Ammon's horn (tissue), 1 donor: ENCODE measurements around the gene TTR.

Source experiments
- DNase-seq: peaks from one replicate; pipeline ENCODE4 v3.0.0-alpha.2; 2016; ENCODE audit warnings: low spot score

The TTR gene

DNA sequence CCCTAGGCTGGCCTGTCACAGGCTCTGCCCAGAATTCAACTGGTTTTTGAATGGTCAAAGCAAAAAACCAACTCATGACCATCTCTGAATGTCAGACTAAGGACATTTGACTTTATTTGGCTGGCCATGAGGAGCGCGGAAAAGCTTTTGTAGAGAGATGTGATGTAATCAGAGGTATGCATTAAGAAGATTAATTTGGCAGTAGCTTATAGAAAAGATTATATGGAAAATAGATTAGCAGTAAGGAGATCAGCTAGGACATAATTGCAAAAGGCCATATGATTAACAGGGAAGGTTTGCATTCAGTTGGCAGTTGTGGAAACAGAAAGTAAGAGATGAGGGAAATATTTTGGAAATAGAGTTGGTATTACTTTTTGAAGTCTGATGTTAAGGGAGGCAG lies 12.3 kb upstream of the TTR start:
- no peak for DNase-seq

DNA sequence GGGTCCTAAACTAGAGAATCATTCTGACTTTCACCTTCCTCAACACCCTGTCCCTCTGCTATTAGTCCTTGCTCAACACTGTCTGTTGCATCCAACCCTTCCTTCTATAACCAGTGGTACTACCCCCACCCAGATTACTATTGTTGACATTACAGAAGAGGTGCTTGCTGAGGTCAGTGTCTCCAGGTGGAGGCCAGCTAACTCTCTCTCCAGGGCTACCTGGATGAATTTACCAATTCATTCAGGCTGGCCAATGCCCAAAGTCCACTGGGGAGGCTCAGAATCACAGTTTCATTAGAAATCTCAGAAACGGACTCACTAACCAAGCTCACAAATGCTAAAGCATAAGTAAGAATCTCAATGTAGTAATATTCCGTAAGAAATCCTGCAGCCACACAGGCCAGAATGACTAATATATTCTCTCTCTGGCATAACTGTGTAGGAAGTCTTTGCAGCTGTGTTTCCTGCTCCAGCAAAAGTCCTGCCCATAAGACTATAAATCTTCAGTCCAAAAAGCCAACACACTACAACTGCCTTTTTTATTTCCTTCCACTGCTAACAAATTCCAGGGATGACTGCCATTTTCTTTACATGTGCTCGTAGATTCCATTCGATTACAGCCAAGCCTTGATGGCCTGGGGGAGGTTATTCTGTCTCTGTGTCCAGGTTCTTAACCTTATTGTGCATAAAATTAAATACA lies 10.0 kb upstream of the TTR start:
- DNase-seq, result no peak

DNA sequence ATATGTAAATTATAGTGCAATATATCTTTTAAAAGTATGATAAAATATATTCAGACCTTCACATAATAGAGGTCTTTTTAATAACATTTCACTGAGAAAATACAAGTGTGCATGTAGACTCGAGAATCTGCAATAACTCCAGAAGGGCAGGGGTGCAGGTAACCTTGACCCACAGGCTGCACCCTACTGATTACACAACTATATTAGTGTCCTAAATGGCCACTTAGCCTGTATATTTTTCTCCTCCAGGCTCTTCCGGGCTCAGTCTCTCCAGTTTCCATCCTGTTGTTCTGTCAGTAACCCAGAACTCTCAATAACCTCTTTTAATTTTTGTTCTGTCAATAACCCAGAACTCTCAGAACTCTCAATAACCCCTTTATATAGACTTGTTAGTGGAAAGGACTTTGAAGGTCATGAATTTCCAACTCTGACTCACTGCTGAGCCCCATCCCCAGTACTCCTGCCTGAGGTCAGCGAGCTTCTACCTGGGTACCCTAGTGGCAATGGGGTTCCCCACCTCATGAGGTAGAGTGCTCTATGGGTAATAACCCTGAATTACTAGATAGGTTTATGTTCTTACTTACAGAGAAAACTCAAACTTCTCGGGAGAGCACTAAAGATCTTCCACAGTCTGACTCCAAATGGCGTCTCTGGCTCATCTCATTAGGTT lies 8.4 kb upstream of the TTR start:
- no peak for DNase-seq

GRCh38 chr18:31585991-31586390 lies 5.7 kb upstream of the TTR start:
- DNase-seq, result no peak

- no peak for DNase-seq
Observed at GRCh38 chr18:31586616-31587015, 5.1 kb upstream of the TTR start.

GRCh38 chr18:31587529-31587928 lies 4.1 kb upstream of the TTR start:
- DNase-seq, result no peak

DNA sequence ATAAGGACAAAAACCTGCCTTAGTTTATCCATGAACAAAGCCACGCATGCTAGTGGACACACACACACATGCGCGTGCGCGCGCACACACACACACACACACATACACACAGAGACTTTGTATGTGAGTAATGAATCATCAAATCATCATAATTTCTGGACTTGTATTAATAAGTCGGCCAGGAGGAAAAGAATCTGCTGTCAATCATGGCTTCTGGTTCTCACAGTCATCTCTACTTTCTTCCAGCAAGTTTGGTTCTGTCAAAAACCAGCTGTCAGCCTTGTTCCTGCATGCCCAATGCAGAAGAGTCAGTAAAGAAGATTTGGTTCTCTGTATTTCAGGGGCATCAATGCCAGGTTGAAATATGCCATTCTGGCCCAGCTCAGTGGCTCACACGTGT lies 1.1 kb upstream of the TTR start:
- no peak for DNase-seq

GRCh38 chr18:31591113-31591512 lies 564 bp upstream of the TTR start:
- no peak for DNase-seq

GRCh38 chr18:31592506-31593157 lies 955 bp downstream of the TTR start:
- DNase-seq, result no peak

DNA sequence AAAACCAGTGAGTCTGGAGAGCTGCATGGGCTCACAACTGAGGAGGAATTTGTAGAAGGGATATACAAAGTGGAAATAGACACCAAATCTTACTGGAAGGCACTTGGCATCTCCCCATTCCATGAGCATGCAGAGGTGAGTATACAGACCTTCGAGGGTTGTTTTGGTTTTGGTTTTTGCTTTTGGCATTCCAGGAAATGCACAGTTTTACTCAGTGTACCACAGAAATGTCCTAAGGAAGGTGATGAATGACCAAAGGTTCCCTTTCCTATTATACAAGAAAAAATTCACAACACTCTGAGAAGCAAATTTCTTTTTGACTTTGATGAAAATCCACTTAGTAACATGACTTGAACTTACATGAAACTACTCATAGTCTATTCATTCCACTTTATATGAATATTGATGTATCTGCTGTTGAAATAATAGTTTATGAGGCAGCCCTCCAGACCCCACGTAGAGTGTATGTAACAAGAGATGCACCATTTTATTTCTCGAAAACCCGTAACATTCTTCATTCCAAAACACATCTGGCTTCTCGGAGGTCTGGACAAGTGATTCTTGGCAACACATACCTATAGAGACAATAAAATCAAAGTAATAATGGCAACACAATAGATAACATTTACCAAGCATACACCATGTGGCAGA lies 3.6 kb downstream of the TTR start:
- DNase-seq, result no peak

GRCh38 chr18:31596081-31596872 lies 4.6 kb downstream of the TTR start:
- no peak for DNase-seq

GRCh38 chr18:31598021-31598805 lies 6.5 kb downstream of the TTR start:
- DNase-seq, result no peak

GRCh38 chr18:31603315-31603714 lies 11.6 kb downstream of the TTR start:
- DNase-seq, result no peak

- DNase-seq, result no peak
Observed at GRCh38 chr18:31606265-31606664, 14.6 kb downstream of the TTR start.

GRCh38 chr18:31607384-31607783 lies 15.7 kb downstream of the TTR start:
- no peak for DNase-seq

DNA sequence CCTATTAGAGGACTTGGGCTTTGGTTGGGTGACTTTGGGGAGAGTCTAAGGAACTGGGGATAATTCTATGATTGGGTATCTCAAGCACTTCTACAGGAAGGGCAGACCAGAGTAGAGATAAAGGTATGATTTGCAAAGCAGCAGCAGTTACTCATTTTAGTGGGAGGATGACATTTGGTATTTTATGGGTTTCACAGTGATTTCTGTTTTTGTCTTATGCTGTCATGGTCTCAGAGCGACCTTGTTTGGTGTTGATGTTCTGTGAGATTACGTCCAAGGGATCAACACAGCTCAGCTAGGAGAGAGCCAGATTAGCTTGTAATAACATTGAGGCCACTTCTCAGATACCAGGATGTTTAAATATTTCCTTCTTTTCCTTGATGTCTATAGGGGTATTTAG lies 18.2 kb downstream of the TTR start:
- DNase-seq, result no peak

DNA sequence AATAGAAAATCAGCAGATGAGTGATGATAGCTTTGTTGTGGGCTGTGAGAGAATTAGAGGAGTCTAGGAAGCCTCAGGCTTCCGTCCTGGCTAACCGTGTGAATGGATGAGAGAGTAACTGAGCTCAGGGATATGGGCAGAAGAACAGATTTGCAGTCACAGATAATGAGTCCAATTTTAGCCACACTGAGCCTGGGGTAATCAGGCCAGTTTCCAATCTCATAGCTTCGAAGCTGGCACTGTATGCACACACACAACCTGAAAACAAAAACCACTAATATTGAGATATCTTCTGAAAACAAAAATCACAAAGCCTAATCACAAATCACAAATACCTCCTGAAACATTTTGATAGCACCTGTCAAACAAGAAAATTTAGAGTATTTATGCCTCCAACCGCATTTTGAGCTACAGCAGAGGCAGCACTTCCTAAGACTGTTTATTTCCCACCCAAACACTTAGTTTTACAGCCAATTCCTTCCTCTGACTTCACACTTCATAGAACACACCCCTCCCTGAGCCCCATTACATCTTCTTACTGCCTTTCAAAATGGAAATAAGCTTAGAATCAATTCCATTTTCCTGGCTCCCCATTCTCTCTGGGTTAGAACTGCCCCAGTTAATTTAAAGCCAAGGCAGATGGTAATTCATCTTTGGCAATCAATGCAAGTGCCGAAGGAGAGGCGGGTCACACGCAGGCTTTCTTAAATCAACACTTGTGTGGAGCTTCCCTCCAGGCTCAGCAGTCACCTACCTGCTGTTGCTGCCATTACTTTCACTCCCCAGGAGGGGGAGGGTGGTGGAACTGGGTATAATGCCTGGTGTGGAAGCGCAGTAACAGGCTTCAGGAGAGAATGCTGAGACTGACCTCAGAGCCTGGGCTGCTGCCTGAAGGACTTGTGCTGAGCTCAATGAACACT lies 18.9 kb downstream of the TTR start:
- no peak for DNase-seq

DNA sequence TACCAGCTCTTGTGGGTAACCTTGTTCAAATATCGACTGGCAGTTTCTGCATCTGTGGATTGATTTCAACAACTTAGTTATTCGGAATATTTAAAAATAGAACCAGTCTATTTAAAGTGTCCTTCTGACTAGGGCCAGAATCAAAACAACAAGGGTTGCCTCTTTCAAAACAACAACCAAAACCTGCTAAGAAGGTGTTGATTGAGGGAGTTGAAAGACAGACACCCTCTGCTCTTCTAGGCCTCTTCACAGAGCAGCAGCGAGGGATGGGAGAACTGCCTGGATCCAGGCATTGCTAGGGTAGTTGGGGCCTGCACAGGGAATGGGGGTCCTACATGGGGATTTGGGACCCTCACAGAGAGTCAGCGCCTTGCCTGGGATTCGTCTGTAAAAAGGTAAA lies 19.8 kb downstream of the TTR start:
- no peak for DNase-seq

- DNase-seq, result no peak
Observed at GRCh38 chr18:31612124-31612523, 20.4 kb downstream of the TTR start.

- DNase-seq, result no peak
Observed at GRCh38 chr18:31614044-31614443, 22.4 kb downstream of the TTR start.
